HG03280 (cell line): ENCODE measurements around the gene NIT2.
"Not testable (repeated sequence)": the region's sequence is repeated elsewhere in the genome, so short reads cannot be mapped to it uniquely, and the experiment has no call there.

Experiments used
- ATAC-seq: cut with Tn5 transposase; IDR thresholded peaks from one replicate; pipeline ENCODE4 v1.9.1; 2021; ENCODE audit warnings: mild to moderate bottlenecking, moderate library complexity; ENCODE audit not compliant: unreplicated experiment

NIT2 gene

DNA sequence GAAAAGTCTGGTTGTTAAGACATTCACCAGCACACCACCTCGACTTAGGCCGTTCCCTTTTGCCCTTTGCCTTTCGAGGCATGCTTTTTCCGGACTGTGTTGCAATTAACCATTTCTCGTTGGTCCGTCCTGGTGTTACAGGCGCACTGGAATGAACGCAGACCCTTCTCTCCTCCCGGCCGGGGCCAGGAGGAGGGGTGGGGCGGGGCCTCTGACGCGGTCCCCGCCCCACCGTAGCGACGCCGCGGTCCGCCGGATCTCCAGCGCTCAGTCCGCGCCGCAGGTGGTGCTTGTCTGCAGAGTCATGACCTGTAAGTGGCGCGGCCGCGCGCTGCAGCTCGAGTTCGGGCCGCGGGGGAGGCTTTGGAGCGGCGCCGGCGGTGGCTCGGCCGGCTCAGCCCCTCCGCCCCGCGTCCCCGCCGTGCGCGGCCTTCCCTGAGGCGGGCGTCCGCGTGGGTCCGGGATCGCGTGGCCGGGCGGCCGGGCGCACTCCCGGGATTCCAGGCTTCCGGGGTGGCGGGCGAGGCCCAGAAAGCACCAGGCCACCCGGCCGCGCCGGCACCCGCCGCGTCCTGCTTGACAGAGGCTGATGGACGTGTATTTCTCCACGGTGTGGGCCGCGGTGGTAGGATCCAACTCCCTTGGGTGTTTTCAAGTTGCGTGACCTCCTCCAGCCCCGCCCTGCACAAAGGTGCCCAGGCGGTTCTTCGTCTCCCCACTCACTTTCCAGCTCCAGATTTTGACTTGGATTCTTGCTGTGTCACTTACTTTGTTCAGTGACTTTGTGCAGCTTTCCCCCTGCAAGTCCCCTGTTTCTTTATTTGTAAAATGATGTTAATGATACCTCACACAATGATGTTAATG, at the start of gene NIT2:
NIT2 (plus strand) TSS at position 270 of the 864 bp plus-strand sequence; CDS start at position 305, 35 bp downstream.
- ATAC-seq = peak; percentile 99

DNA sequence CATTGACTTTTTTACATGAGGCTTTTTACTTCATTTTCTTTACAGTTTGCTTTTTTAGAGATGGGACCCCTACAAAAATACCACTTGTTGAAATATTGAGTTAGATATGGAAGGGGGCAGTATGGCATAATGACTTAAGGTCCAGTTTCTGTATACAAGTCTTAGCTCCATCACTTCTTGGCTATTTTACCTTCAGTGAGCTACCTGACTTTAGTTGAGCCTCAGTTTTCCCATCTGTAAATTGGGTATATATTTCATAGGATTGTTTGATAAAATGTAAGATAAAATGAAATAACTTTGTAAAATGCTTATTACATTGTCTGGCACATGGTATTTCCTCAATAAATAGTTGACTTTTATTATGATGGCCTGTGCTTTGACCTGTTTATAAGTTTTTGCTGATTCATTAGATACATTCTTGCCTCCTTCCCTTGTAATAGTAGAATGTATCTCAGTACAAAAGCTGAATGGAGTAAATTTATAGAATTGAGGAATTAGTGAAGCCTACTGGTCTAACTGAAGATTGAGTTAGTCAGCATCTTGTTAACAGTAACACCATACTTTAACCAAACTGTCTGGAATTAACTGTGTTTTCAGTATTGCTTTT, 46.2 kb upstream of the NIT2 start:
- no peak for ATAC-seq

- no peak for ATAC-seq
Measured at GRCh38 chr3:100289339-100289738, 45.2 kb upstream of the NIT2 start.

- ATAC-seq = no peak
Measured at GRCh38 chr3:100295089-100295488, 39.5 kb upstream of the NIT2 start.

DNA sequence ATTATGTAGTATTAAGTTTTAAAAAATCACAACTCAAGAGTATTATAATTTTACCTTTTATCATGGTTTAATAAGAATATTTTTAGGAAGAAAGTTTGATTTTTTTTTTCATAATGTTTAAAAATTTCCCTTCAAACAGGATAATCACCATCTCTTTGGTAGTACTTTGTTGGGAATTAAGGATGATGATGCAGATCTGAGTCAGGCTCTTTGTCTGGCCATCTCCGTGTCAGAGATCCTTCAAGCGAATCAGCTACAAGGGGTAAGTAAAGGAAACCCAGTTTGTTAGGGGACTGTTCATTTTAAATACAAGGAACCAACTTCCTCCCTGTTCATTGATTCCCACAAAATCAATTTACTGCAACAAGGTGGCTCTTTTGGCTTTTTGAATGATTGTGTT, 36.8 kb upstream of the NIT2 start:
- ATAC-seq = no peak

DNA sequence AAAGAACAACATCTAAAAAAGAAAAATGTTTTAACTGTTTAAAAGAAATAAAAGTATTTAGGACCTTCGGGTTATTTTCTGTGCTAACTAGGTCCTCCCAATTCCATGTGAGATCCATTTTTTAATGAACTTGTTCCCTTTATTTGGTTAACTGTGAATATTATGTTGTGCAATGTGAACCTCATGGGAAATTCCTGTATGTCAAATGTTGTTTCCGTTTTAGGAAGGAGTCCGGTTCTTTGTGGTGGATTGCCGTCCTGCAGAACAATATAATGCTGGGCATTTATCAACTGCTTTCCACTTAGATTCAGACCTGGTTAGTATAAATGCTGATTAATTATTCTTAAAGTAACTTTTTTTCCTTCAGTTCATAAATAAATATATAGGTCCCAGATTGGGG, 35.5 kb upstream of the NIT2 start:
- ATAC-seq = no peak

- no peak for ATAC-seq
Measured at GRCh38 chr3:100306695-100307094, 27.9 kb upstream of the NIT2 start.

GRCh38 chr3:100310355-100310965, 24.1 kb upstream of the NIT2 start:
- ATAC-seq = no peak

GRCh38 chr3:100311011-100311410, 23.5 kb upstream of the NIT2 start:
- no peak for ATAC-seq

DNA sequence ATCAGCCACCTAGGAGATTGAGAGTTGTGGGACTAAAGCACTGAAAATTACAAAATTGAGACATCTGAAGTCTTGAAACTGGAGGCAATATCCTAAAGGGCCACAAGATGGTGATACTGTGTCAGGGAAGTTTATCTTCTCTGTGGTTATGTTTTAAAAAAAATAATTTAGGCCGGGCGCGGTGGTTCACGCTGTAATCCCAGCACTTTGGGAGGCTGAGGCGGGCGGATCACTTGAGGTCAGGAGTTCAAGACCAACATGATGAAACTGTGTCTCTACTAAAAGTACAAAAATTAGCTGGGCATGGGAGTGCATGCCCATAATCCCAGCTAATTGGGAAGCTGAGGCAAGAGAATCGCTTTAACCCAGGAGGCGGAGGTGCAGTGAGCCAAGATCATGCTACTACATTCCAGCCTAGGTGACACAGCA, 17.9 kb upstream of the NIT2 start:
- ATAC-seq = peak; percentile 65

DNA sequence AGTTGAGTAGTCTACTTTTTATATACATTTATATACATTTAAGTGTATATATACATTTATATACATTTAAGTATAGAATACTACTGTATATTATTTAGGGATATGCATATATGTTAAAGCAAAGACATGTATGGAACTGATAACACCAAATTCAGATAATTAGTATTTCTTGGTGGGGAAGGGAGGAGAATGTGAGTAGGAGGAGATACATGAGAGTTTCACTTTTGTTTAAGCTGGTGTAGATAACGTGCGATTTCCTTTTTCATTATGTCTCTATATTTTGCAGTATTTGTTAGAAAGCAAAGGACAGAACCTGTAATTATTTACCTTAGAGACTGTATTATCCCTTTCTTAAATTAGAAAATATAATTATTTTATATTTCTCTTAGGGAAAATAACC, 16.6 kb upstream of the NIT2 start:
- no peak for ATAC-seq

DNA sequence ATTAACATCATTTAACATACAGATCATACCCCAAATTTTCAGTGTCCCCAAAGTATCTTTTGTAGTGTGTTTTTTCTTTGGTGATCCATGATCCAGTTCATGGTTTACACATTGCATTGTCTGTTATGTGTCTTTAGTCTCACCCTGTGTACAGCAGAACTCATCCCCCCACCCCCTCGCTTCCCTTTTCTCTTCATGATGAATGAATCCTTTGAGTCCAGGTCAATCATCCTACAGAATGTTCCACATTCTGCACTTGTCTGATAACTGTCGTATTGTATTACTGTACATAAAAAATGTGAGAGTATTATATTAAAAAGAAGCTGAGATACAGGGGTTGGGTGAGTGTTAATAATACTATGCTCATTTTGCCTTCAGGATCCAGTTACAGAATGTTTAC, 14.6 kb upstream of the NIT2 start:
- no peak for ATAC-seq

- no peak for ATAC-seq
Measured at GRCh38 chr3:100324044-100324443, 10.5 kb upstream of the NIT2 start.

GRCh38 chr3:100325827-100326226, 8.7 kb upstream of the NIT2 start:
- ATAC-seq = no peak

- not testable (repeated sequence) for ATAC-seq
Measured at GRCh38 chr3:100327377-100327776, 7.2 kb upstream of the NIT2 start.

DNA sequence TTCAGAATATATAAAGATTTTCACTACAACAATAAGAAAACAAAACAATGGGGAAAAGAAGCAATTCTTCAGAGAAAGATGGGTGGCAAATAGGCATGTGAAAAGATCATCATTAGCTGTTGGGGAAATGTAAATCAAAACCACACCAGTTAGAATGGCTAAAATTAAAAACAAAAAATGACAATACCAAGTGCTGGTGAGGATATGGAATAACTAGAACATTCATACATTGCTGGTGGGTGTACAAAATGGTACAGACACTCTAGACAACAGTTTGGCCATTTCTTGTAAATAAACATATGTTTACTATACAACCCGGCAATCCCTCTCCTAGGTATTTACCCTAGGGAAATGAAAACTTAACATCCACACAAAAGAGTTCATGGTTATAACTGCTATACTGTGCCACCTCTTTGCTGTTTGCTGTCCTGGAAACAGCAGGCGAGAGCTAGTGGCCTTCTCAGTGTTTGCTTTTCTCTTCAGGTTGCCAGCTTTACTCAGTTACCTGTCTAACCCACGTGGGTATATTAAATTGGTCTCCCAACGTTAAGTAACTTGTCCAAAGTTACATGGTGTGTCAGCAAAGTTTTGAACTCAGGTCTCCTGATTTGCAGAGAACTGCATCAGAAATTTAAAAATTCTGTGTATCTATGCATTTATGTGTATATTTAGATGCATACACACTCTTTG, 4.6 kb upstream of the NIT2 start:
- no peak for ATAC-seq

GRCh38 chr3:100330651-100331050, 3.9 kb upstream of the NIT2 start:
- no peak for ATAC-seq

- no peak for ATAC-seq
Measured at GRCh38 chr3:100331660-100332059, 2.9 kb upstream of the NIT2 start.

- ATAC-seq = no peak
Measured at GRCh38 chr3:100333051-100333450, 1.5 kb upstream of the NIT2 start.

GRCh38 chr3:100333970-100334487, 528 bp upstream of the NIT2 start:
- ATAC-seq = no peak

DNA sequence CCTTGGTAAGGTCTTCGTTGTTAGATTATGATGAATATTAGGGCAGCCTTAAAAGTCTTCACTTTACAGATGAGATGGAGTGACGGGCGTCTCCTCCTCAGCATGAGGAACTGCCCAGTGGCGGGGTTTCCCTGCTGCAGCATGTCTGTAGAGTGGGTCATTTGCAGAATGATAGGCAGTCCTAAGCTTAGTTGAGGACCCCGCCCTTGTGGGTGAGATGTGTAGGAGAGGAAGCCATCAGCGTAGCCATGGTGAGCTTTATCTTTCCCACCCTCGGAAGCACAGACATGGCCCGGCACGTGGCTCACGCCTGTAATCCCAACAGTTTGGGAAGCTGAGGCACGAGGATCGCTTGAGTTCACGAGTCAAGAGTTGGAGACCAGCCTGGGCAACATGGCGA, 877 bp downstream of the NIT2 start:
- ATAC-seq = peak; percentile 42
